ENCODE measurements around the gene OSBPL5. TPM values are rescaled to one million over a fixed set of nuclear protein-coding genes. Genes with fewer than 3 reads are reported as not detected.

The OSBPL5 gene
- total and polyA plus RNA-seq, 2 donors (not counting 1 experiment from before 2014, with no cell fraction given), result 12.4 to 49.0 TPM

DNA sequence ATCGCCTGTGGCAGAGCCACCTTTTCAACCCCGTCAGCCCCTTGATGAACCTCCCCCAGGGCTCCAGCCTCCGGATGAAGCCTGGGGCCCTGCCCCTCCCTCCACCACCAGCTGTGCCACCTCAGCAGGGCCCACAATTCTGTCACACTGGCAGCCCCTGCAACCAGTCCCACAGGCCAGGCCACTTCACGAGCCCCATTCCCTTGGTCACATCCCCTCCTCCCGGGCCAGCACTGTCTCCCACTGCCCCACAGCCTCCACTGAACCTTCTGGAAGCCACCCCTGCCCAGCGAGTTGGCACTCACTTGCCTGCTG, 19.9 kb downstream of the OSBPL5 start:
- Histone ChIP-seq H3K9ac (ENCODE audit: insufficient read depth, low read length) (no peak overlapping the region), H2AFZ (ENCODE audit: low read length) (no peak overlapping the region), H3K27ac (ENCODE audit: insufficient read depth, low read length) (no peak overlapping the region), H3K4me2 (ENCODE audit: extremely low read depth, insufficient read depth, low read length) (no peak overlapping the region), H4K20me1 (ENCODE audit: control insufficient read depth, extremely low read depth, insufficient read depth, low read length) (no peaks in the 10 kb centered on the region), H3K36me3 (ENCODE audit: control insufficient read depth, insufficient read depth, low read length) (peaks cover 6% of the 10 kb centered on the region), H3K4me3 (replicated peaks in 1 of 4; ENCODE audit: control extremely low read depth in 1 of 4, insufficient read depth in 1 of 4, low read depth in 3 of 4, low read length in 4 of 4) (no peak overlapping the region), H3K27me3 (ENCODE audit: control insufficient read depth, insufficient read depth, low read length) (no peaks in the 10 kb centered on the region), H3K4me1 (ENCODE audit: control insufficient read depth, extremely low read depth, insufficient read depth, low read length) (peaks cover 14% of the 10 kb centered on the region), H3K9me3 (ENCODE audit: control insufficient read depth, insufficient read depth, low read depth, low read length) (no peaks in the 10 kb centered on the region), H3K79me2 (ENCODE audit: control insufficient read depth, insufficient read depth, low read length) (peaks cover 45% of the 10 kb centered on the region)
- no peak for TF ChIP-seq EZH2 (IDR thresholded peaks at IDR 0.05; ENCODE audit: low read length, missing control alignments)
- TF ChIP-seq, protein P1, sequence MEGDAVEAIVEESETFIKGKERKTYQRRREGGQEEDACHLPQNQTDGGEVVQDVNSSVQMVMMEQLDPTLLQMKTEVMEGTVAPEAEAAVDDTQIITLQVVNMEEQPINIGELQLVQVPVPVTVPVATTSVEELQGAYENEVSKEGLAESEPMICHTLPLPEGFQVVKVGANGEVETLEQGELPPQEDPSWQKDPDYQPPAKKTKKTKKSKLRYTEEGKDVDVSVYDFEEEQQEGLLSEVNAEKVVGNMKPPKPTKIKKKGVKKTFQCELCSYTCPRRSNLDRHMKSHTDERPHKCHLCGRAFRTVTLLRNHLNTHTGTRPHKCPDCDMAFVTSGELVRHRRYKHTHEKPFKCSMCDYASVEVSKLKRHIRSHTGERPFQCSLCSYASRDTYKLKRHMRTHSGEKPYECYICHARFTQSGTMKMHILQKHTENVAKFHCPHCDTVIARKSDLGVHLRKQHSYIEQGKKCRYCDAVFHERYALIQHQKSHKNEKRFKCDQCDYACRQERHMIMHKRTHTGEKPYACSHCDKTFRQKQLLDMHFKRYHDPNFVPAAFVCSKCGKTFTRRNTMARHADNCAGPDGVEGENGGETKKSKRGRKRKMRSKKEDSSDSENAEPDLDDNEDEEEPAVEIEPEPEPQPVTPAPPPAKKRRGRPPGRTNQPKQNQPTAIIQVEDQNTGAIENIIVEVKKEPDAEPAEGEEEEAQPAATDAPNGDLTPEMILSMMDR (conservative IDR thresholded peaks at IDR 0.05 in 1 of 2, IDR thresholded peaks at IDR 0.05 in 1 of 2; ENCODE audit: low read depth in 1 of 2, low read length in 2 of 2), result no peak
- DNase-seq (ENCODE audit: low read depth in 2 of 2), result no peak

GRCh38 chr11:3144296-3145205, 20.6 kb downstream of the OSBPL5 start:
- Histone ChIP-seq H3K9ac (ENCODE audit: insufficient read depth, low read length) (no peak overlapping the region), H3K9me3 (ENCODE audit: control insufficient read depth, insufficient read depth, low read depth, low read length) (no peaks in the 10 kb centered on the region), H3K36me3 (ENCODE audit: control insufficient read depth, insufficient read depth, low read length) (peaks cover 3% of the 10 kb centered on the region), H3K27me3 (ENCODE audit: control insufficient read depth, insufficient read depth, low read length) (no peaks in the 10 kb centered on the region), H3K4me2 (ENCODE audit: extremely low read depth, insufficient read depth, low read length) (no peak overlapping the region), H4K20me1 (ENCODE audit: control insufficient read depth, extremely low read depth, insufficient read depth, low read length) (no peaks in the 10 kb centered on the region), H2AFZ (ENCODE audit: low read length) (no peak overlapping the region), H3K79me2 (ENCODE audit: control insufficient read depth, insufficient read depth, low read length) (peaks cover 43% of the 10 kb centered on the region), H3K4me1 (ENCODE audit: control insufficient read depth, extremely low read depth, insufficient read depth, low read length) (peaks cover 14% of the 10 kb centered on the region), H3K27ac (ENCODE audit: insufficient read depth, low read length) (no peak overlapping the region), H3K4me3 (replicated peaks in 1 of 4; ENCODE audit: control extremely low read depth in 1 of 4, insufficient read depth in 1 of 4, low read depth in 3 of 4, low read length in 4 of 4) (no peak overlapping the region)
- TF ChIP-seq, protein P1 (conservative IDR thresholded peaks at IDR 0.05 in 1 of 2, IDR thresholded peaks at IDR 0.05 in 1 of 2; ENCODE audit: low read depth in 1 of 2, low read length in 2 of 2), result no peak
- TF ChIP-seq EZH2 (IDR thresholded peaks at IDR 0.05; ENCODE audit: low read length, missing control alignments), result no peak
- no peak for DNase-seq (ENCODE audit: low read depth in 2 of 2)

DNA sequence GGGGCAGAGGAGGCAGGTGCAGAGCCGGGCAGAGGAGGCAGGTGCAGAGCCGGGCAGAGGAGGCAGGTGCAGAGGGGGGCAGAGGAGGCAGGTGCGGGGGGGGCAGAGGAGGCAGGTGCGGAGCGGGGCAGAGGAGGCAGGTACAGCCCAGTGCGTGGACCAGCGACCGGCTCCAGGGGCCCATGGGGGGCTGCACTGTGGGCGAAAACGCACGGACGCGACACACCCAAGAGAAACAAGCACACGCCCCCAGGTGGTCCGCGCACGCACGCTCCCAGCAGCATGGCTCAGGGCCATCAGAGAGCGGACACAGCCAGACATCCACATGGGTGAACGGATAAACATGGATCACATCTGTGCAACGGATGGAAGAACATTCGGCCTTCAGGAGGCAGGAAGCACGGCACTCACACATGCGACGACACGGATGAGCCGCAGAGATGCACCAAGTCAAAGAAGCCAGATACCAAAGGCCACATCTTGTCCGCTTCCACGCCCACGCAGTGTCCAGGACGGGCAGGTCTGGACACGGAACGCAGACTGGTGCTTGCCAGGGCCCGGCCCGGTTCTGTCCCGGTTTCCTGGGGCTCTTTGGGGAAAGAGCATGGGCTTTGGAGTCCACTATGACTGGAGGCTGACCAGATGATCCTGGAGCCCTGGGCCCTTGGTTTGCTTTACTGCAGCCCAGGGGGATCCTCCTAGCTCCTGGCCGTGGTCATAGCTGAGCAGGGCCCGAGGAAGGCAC, 21.8 kb downstream of the OSBPL5 start:
- Histone ChIP-seq H3K9me3 (ENCODE audit: control insufficient read depth, insufficient read depth, low read depth, low read length) (no peaks in the 10 kb centered on the region), H3K4me2 (ENCODE audit: extremely low read depth, insufficient read depth, low read length) (no peak overlapping the region), H3K27ac (ENCODE audit: insufficient read depth, low read length) (no peak overlapping the region), H3K27me3 (ENCODE audit: control insufficient read depth, insufficient read depth, low read length) (no peaks in the 10 kb centered on the region), H3K4me1 (ENCODE audit: control insufficient read depth, extremely low read depth, insufficient read depth, low read length) (peaks cover 14% of the 10 kb centered on the region), H3K4me3 (replicated peaks in 1 of 4; ENCODE audit: control extremely low read depth in 1 of 4, insufficient read depth in 1 of 4, low read depth in 3 of 4, low read length in 4 of 4) (no peak overlapping the region), H3K36me3 (ENCODE audit: control insufficient read depth, insufficient read depth, low read length) (peaks cover 3% of the 10 kb centered on the region), H3K79me2 (ENCODE audit: control insufficient read depth, insufficient read depth, low read length) (peaks cover 33% of the 10 kb centered on the region), H2AFZ (ENCODE audit: low read length) (no peak overlapping the region), H4K20me1 (ENCODE audit: control insufficient read depth, extremely low read depth, insufficient read depth, low read length) (no peaks in the 10 kb centered on the region), H3K9ac (ENCODE audit: insufficient read depth, low read length) (no peak overlapping the region)
- TF ChIP-seq EZH2 (IDR thresholded peaks at IDR 0.05; ENCODE audit: low read length, missing control alignments), result no peak
- TF ChIP-seq, protein P1 (conservative IDR thresholded peaks at IDR 0.05 in 1 of 2, IDR thresholded peaks at IDR 0.05 in 1 of 2; ENCODE audit: low read depth in 1 of 2, low read length in 2 of 2), result no peak
- no peak for DNase-seq (ENCODE audit: low read depth in 2 of 2)
